ENCODE results near the gene CDKAL1. TPM values are rescaled to one million over a fixed set of nuclear protein-coding genes. Genes with fewer than 3 reads are reported as not detected.

The CDKAL1 gene
- total RNA-seq, 1 experiment from 2014 or later = 16.1 TPM

DNA sequence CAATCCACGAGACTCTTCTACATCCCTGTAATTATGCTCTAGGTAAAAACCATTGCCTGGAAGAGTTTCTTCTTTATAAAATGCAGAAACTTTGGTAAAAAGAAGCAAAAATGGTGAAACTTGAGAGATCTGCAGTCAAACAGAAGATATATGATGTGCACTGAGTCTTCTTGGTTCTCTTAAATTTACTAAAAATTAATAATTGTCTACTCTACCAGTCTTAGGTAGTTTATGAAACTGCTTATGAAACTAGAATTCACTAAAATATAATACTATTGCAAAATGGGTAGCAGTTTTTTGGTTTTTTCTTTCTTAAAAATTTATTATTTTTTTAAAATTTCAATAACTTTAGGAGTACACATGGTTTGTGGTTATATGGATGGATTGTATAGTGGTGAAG, 540.2 kb downstream of the CDKAL1 start:
- H3K4me1 ChIP-seq (replicated peaks; ENCODE audit: insufficient read depth) = no peaks in the 10 kb centered on the region
- no peaks in the 10 kb centered on the region for H3F3A ChIP-seq (ENCODE audit: insufficient read depth, low read depth)
- no peaks in the 10 kb centered on the region for H4K20me1 ChIP-seq (ENCODE audit: insufficient read depth)
- no peaks in the 10 kb centered on the region for H3K79me2 ChIP-seq (ENCODE audit: low read depth)
- no peak overlapping the region for H2AFZ ChIP-seq
- no peak overlapping the region for H3K4me3 ChIP-seq
- no peaks in the 10 kb centered on the region for H3K36me3 ChIP-seq (ENCODE audit: low read depth)
- H3K9me2 ChIP-seq (ENCODE audit: insufficient read depth) = no peaks in the 10 kb centered on the region
- H3K27ac ChIP-seq = no peak overlapping the region
- CTCF ChIA-PET = no interaction called here
- 0 out of 2 replicates have a peak, but pooled peaks cover 8% of the 10 kb centered on the region for H3K9me3 ChIP-seq (ENCODE audit: insufficient read depth, low read depth)
- intact Hi-C loops (cut with micrococcal nuclease; ENCODE audit: unreplicated experiment) = no loop called here
- H3K27me3 ChIP-seq (ENCODE audit: insufficient read depth, low read depth) = no peaks in the 10 kb centered on the region
- BruUV-seq (replicated peaks) = no TSS peak
- POLR2A ChIA-PET (ENCODE audit: unreplicated experiment) = no interaction called here
- H3K4me2 ChIP-seq = no peak overlapping the region
- no peak for DNase-seq
- TF ChIP-seq CTCF (conservative IDR thresholded peaks at IDR 0.05) (no peak), EZH2 (IDR thresholded peaks at IDR 0.05; ENCODE audit: low read depth) (no peak)

DNA sequence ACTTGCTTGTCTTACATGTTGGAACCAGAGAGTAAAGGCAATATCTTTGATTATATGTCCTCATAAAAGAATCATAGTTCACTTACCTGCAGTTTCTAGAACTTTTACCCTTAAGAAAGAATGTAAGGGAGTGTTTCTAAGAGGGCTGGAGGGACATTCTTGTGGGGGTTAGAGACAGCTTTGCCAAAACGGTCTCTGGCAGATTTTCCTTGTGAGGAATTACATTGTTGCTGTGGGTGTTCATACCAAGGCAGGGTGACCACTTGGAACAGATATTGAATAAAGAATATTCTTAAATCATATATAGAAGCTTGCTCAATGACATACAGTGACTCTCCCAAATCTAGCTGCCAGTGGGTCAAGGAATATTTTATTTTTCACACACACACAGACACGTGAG, 541.7 kb downstream of the CDKAL1 start:
- Histone ChIP-seq H4K20me1 (ENCODE audit: insufficient read depth) (no peaks in the 10 kb centered on the region), H3F3A (ENCODE audit: insufficient read depth, low read depth) (no peaks in the 10 kb centered on the region), H3K36me3 (ENCODE audit: low read depth) (no peaks in the 10 kb centered on the region), H3K4me3 (no peak overlapping the region), H3K4me1 (replicated peaks; ENCODE audit: insufficient read depth) (no peaks in the 10 kb centered on the region), H3K9me2 (ENCODE audit: insufficient read depth) (no peaks in the 10 kb centered on the region), H3K27ac (no peak overlapping the region), H3K27me3 (ENCODE audit: insufficient read depth, low read depth) (no peaks in the 10 kb centered on the region), H3K79me2 (ENCODE audit: low read depth) (no peaks in the 10 kb centered on the region), H2AFZ (no peak overlapping the region), H3K9me3 (ENCODE audit: insufficient read depth, low read depth) (0 out of 2 replicates have a peak, but pooled peaks cover 8% of the 10 kb centered on the region), H3K4me2 (no peak overlapping the region)
- POLR2A ChIA-PET (ENCODE audit: unreplicated experiment) = interaction anchor here (0.7 kb wide), 1 partner anchor 429 kb away, joined by 9 read pairs; no protein-coding TSS in a partner anchor
- no peak for DNase-seq
- intact Hi-C loops (cut with micrococcal nuclease; ENCODE audit: unreplicated experiment) = no loop called here
- BruUV-seq (replicated peaks) = no TSS peak
- TF ChIP-seq EZH2 (IDR thresholded peaks at IDR 0.05; ENCODE audit: low read depth) = no peak
- no peak for TF ChIP-seq CTCF (conservative IDR thresholded peaks at IDR 0.05)
- CTCF ChIA-PET = no interaction called here

DNA sequence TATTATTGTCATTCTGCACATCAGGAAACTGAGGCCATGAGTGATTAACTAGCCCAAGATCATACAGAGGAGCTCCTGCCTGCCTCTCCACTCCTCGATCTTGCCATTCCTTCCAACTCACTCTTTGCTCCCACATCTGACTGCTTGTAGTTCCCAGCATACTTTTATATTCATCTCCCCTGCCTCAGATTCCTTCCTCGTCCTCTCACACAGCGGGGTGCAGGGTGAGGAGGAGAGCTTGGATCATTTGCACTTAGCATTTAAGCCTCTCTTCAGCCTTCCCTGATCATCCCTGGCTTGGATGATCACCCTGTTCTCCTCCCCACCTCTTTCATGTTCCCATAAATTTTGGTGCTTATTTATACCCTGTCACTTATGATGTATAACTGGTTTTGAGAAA, 544.2 kb downstream of the CDKAL1 start:
- DNase-seq = no peak
- H3K27me3 ChIP-seq (ENCODE audit: insufficient read depth, low read depth) = no peaks in the 10 kb centered on the region
- ChIA-PET CTCF (no interaction called here), POLR2A (ENCODE audit: unreplicated experiment) (no interaction called here)
- no peak overlapping the region for H3K27ac ChIP-seq
- H2AFZ ChIP-seq = no peak overlapping the region
- BruUV-seq (replicated peaks) = no TSS peak
- no peaks in the 10 kb centered on the region for H4K20me1 ChIP-seq (ENCODE audit: insufficient read depth)
- H3K4me2 ChIP-seq = no peak overlapping the region
- H3K9me3 ChIP-seq (ENCODE audit: insufficient read depth, low read depth) = 0 out of 2 replicates have a peak, but pooled peaks cover 4% of the 10 kb centered on the region
- H3K4me3 ChIP-seq = no peak overlapping the region
- H3F3A ChIP-seq (ENCODE audit: insufficient read depth, low read depth) = no peaks in the 10 kb centered on the region
- no peaks in the 10 kb centered on the region for H3K9me2 ChIP-seq (ENCODE audit: insufficient read depth)
- intact Hi-C loops (cut with micrococcal nuclease; ENCODE audit: unreplicated experiment) = no loop called here
- no peaks in the 10 kb centered on the region for H3K4me1 ChIP-seq (replicated peaks; ENCODE audit: insufficient read depth)
- no peaks in the 10 kb centered on the region for H3K36me3 ChIP-seq (ENCODE audit: low read depth)
- H3K79me2 ChIP-seq (ENCODE audit: low read depth) = no peaks in the 10 kb centered on the region
- TF ChIP-seq EZH2 (IDR thresholded peaks at IDR 0.05; ENCODE audit: low read depth) = no peak
- no peak for TF ChIP-seq CTCF (conservative IDR thresholded peaks at IDR 0.05)
